Measurements from ENCODE around the gene XYLT1.
A peak's percentile ranks its signal among the peaks of the same experiment; 100 is the strongest.

XYLT1 gene

DNA sequence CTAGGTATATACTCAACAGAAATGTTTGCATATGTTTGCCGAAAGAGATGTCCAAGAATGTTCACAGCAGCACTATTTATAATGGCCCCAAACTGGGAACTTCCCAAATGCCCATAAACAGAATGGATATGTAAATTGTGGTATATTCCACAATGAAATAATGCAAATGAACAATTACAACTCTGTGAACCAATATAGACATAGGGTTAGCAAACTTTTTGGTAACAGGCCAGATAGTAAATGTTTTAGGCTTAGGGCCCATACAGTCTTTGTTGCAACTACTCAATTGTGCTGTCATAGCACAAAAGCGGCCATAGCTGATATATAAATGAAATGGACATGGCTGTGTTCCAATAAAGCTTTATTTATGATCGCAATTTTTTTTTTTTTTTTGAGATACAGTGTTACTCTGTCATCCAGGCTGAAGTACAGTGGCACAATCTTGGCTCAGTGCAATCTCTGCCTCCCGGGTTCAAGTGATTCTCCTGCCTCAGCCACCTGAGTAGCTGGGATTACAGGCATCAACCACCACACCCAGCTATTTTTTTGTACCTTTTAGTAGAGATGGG lies 16.5 kb downstream of the XYLT1 start:
- no peak for DNase-seq

DNA sequence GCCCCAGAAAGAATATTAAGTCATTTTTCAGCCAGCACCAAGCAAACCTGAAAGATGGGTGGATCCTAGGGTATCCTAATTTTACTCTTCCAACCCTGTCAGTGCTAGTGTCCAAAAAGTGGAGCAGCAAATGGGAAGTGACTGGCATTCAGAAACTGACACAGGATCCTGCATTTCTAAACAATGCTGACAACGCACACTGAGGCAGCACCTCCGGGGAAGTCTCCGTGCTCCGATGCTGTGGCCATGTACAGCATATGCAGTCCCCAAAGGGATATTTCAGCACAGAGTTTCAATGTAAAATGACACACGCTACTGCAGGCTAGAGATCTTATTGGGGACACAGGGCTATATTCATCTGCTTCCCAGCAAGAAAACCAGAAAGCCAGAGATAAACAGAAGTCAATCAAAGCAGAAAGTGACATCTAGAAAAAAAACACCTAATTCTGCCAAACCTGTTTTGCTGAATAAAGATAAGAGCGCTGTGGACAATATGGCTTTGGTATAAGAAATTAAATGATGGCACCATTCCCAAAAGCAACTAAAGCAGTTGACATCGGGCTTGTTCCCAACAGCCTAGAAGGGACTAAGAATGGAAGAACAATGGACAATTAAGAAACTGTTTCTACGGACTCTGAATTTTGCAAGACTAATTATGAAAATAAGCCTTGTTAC lies 17.3 kb downstream of the XYLT1 start:
- no peak for DNase-seq

GRCh38 chr16:17452922-17453321 lies 17.8 kb downstream of the XYLT1 start:
- no peak for DNase-seq

DNA sequence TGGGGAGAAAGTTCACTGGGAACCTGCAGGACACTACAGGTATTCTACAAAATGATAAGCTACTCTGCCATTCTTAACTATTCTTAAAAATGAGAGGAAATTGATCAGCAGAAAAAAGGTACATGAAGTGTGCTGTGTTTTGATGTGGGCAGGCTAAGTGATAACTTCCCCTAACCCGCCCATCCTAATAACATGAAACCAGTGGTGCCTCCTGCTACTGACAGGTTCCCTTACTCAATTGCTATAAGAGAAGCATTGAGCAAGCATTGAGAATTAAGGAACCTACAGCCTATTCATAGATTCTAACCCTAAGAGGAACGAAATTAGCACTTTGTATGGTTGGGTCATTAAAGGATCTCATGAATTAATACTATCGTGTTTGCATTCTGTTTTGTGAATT lies 18.9 kb downstream of the XYLT1 start:
- DNase-seq = no peak

DNA sequence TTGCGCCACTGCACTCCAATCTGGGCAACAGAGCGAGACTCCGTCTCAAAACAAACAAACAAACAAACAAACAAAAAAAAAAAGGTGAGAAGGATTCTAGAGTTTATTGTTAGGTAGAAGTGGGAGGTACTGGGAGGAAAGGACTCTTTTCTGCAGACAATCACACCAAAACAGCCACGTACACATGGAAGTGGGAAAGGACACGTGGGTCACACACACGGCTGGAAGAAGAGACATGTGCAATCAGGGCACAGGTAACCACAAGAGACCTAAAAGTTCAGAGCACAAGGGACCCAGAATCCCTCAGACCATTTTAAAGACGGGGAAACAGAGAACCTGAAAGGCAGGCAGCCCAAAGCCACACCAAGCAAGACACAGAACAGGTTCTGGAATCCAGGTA lies 20.5 kb downstream of the XYLT1 start:
- DNase-seq = no peak

GRCh38 chr16:17448640-17449638 lies 21.8 kb downstream of the XYLT1 start:
- DNase-seq = peak; percentile 33

DNA sequence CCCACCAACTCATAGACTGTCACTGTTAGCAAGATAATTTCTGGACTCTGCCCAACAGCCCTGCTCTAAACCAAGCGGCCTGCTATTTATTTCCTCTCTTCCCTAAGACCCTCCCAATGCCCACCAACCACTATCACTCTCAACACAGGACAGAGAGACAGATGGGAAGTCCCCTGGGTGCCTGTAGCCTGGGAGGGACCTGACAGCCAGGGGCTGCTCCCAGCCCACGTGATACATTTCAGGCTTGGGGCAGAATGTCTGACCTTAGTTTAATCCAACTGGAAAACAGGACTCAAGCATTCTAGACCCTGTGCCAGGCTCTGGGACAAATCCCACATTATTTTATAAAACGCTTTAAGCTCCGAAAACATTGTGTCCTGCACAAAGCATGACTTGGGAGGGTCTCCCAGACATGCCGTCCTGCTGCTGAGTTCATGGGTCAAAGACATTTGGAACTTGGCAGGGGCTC lies 23.6 kb downstream of the XYLT1 start:
- DNase-seq = no peak

- no peak for DNase-seq
Observed at GRCh38 chr16:17446661-17447060, 24.1 kb downstream of the XYLT1 start.

DNA sequence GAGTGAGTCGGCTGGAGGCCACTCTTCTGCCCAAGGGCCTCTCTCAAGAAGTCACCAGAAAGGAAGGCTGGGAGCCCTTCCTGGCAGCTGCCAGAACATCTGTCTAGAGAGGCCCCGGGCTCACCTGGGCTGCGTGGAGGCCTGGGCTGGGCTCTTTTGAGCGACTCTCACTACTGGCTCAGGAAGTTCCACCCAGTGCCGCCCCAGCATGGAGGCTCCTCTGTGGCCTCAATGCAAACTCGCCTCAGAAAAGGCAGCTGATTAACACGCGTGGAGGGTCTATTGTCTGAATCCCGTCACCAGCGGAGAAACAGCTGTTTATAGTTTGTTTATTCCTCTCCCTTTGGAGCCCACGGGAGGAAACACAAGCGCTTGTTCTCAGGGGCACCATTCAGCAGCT lies 25.3 kb downstream of the XYLT1 start:
- DNase-seq = no peak

DNA sequence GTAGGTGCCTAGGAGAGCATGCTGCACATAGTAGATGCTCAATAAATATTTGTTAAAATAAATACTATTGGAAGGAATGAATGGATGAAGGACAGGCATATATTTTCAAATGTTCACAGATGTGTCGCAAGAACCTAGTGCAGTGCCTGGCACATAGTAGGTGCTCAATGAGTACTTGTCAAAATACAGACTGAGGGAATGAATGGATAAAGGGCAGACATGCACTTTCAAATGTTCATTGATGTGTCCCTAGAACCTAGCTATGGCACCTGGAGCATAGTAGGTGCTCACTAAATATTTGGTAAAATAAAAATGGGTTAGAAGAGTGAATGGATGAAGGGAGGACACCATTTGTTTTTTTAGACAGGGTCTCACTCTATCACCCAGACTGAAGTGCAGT lies 26.1 kb downstream of the XYLT1 start:
- DNase-seq = no peak

- DNase-seq = no peak
Observed at GRCh38 chr16:17440131-17440530, 30.6 kb downstream of the XYLT1 start.

DNA sequence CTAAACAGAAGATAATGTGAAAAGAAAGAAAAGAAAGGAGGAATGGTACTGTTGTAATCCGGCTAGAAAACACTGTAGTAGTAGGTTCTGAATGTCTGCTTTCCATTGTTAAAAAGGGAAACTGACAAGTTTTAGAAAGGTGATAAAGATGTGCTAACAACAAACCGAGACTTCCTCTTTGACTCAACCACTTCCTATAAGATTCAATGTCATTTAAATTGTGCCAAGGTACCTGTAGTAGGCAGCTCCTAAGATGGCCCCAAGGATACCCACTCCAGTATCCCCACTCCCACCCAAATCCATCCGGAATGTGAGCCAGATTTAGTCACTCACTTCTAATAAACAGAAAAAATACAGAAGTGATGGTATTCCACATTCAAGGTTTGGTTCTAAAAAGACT lies 31.2 kb downstream of the XYLT1 start:
- no peak for DNase-seq

DNA sequence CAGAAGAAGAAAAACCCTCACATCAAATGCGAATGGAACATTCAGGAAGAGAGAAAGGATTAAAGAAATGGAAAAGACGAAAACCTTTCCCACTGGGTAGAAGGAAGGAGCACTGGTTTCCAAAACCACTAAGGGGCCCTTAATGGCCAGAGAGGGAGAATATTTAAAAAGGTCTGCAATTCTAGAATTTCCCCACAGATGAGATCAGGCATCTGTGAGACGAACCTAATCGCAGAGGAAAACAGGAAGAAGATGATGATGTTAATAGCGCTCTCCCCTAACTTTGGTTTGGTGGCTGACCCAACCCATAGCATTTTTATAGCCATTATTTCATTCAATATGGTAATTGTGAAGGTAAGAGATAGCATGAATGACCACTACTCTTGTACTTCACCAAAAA lies 32.8 kb downstream of the XYLT1 start:
- DNase-seq = no peak

DNA sequence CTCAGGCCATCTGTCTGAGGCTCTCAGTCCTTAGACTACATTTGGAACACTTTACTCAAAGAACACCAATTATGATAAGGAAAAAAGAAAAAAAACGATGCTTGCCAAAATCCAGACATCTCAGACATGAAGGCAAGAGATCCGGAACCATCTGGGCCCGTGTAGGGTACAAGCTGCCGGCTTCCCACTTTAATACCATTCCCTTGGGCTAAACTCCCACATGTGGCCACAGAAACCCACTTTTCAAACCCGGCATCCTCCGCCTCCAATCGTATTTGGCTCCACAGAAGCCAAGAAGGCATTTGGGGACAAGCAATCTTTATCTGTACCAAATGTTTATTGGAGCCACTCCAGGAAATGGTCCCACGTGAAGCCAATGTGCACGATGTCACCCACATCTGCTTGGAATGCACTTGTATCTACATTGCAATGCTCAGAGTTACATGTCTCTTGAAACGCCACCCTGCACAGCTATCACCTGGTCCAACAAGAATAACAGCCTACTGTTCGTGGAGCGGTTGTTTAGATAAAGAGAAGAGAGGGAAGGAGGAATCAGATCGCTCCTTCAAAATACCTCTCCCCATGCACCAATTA lies 33.5 kb downstream of the XYLT1 start:
- DNase-seq = no peak

GRCh38 chr16:17435318-17435717 lies 35.4 kb downstream of the XYLT1 start:
- DNase-seq = no peak

- no peak for DNase-seq
Observed at GRCh38 chr16:17433577-17434451, 36.9 kb downstream of the XYLT1 start.

- DNase-seq = no peak
Observed at GRCh38 chr16:17432901-17433576, 37.7 kb downstream of the XYLT1 start.

- no peak for DNase-seq
Observed at GRCh38 chr16:17431968-17432625, 38.7 kb downstream of the XYLT1 start.

DNA sequence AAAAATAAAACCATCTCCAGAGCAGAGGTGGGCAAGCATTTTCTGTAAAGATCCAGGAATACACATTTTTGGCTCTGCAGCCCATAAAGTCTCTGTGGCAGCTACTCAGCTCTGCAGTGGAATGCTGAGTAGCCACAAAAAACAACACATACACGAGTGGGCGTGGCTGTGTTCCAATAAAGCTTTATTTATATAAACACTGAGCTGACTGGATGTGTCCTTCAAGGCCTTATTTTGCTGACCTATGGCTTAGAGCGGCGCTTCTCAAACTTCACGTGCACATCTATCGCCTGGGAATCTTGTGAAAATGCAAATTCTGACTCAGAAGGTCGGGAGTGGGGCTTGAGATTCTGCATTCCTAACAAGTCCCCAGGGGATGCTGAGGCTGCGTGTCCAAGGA lies 39.7 kb downstream of the XYLT1 start:
- DNase-seq = no peak

GRCh38 chr16:17426451-17426850 lies 44.3 kb downstream of the XYLT1 start:
- no peak for DNase-seq

- no peak for DNase-seq
Observed at GRCh38 chr16:17424771-17425170, 46.0 kb downstream of the XYLT1 start.
